GM18502 (cell line): ENCODE data around the gene SHROOM2.
"Not testable (repeated sequence)": the region's sequence is repeated elsewhere in the genome, so short reads cannot be mapped to it uniquely, and the experiment has no call there.

Experiments
- ATAC-seq: cut with Tn5 transposase; IDR thresholded peaks from one replicate; pipeline ENCODE4 v1.9.1; 2021; ENCODE audit warnings: mild to moderate bottlenecking; ENCODE audit not compliant: unreplicated experiment, poor library complexity

The SHROOM2 gene, protein sequence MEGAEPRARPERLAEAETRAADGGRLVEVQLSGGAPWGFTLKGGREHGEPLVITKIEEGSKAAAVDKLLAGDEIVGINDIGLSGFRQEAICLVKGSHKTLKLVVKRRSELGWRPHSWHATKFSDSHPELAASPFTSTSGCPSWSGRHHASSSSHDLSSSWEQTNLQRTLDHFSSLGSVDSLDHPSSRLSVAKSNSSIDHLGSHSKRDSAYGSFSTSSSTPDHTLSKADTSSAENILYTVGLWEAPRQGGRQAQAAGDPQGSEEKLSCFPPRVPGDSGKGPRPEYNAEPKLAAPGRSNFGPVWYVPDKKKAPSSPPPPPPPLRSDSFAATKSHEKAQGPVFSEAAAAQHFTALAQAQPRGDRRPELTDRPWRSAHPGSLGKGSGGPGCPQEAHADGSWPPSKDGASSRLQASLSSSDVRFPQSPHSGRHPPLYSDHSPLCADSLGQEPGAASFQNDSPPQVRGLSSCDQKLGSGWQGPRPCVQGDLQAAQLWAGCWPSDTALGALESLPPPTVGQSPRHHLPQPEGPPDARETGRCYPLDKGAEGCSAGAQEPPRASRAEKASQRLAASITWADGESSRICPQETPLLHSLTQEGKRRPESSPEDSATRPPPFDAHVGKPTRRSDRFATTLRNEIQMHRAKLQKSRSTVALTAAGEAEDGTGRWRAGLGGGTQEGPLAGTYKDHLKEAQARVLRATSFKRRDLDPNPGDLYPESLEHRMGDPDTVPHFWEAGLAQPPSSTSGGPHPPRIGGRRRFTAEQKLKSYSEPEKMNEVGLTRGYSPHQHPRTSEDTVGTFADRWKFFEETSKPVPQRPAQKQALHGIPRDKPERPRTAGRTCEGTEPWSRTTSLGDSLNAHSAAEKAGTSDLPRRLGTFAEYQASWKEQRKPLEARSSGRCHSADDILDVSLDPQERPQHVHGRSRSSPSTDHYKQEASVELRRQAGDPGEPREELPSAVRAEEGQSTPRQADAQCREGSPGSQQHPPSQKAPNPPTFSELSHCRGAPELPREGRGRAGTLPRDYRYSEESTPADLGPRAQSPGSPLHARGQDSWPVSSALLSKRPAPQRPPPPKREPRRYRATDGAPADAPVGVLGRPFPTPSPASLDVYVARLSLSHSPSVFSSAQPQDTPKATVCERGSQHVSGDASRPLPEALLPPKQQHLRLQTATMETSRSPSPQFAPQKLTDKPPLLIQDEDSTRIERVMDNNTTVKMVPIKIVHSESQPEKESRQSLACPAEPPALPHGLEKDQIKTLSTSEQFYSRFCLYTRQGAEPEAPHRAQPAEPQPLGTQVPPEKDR (N-terminal part only)

DNA sequence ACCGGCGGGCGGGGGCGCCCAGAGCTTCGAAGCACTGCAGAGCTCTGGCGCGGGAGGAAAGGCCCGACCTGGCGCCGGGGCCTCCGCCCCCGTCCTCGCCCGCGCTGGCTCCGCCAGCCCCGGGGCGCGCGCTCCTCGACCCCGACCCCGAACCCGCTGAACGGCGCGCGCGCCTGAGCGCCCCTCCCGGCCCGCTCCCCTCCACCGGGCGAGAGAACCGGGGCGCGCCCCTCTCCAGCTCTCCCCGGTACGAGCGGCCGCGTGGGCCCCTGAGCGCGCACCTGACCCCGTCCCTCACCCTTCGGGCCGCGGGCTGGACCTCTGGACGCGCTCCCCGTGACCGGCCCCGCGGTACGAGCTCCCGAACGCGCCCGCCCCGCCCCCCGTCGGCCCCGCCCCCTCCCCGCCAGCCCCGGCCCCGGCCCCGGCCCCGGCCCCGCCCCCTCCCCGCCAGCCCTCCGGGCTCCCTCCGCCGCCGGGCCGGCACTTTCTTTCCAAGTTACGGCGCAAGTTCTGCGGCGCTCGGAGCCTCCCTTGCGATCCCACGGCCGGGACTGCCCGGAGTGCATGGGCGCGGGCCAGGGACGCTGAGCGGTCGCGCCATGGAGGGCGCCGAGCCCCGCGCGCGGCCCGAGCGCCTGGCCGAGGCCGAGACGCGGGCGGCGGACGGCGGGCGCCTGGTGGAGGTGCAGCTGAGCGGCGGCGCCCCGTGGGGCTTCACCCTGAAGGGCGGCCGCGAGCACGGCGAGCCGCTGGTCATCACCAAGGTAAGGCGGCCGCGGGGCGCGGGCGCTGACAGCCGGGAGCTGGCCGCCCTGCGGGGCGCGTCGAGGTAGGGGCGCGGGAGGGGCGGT, at the start of gene SHROOM2:
TSS of gene SHROOM2 (plus strand) at position 486 of the 854 bp plus-strand sequence. CDS start at position 603, 117 bp downstream.
- ATAC-seq, result no peak

DNA sequence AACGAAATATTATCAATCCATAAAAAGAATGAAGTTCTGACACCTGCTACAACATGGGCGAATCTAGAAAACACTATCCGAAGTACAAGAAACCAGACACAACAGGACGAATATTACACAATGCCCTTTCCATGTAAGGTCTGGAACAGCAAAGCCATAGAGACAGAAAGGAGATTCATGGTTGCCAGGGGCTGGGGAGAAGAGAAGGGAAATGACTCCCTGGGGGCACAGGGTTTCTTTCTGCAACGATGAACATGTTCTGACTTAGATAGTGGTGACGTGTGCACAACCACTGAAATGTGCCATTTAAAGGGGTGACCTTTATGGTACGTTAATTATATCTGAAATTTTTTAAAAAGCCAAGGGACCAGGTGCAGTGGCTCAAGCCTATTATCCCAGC, 48.9 kb upstream of the SHROOM2 start:
- ATAC-seq, result no peak

DNA sequence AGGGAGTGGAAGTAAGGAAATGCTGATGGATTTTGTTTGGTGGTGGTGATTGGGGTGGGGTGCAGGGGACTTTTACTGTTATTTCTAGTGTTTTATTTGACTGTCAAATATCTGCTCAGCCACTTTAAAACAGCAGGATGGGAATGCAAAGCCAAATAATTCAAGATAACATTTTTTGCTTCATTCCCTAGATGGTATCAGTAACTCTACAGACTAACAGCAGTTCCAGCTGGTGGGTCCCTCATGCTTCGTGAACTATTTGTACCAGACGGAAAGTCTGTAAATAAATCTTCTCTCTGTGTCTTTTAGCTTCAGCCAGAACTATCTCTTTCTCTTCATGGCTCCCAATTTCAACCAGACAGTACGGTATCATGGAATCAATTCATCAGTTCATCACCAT, 48.1 kb upstream of the SHROOM2 start:
- ATAC-seq, result no peak

DNA sequence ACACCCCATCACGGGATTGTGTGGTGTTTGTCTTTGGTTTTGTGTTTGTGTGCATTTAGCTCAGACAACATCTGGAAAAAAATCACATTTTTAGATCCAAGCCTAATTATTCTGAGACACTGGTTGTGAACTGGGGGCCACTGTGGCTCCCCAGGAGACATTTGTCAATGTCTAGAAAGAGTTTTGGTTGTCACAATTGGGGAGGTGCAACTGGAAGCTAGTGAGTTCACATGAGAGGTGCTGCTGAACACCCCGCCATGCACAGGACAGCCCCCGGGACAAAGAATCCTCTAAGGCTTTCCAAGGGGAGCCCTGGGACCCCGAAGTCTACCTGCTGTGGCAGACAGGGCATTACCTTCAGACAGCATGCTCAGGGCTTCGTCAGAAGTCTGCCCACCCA, 47.1 kb upstream of the SHROOM2 start:
- no peak for ATAC-seq

GRCh38 chrX:9745417-9746115, 40.7 kb upstream of the SHROOM2 start:
- no peak for ATAC-seq

DNA sequence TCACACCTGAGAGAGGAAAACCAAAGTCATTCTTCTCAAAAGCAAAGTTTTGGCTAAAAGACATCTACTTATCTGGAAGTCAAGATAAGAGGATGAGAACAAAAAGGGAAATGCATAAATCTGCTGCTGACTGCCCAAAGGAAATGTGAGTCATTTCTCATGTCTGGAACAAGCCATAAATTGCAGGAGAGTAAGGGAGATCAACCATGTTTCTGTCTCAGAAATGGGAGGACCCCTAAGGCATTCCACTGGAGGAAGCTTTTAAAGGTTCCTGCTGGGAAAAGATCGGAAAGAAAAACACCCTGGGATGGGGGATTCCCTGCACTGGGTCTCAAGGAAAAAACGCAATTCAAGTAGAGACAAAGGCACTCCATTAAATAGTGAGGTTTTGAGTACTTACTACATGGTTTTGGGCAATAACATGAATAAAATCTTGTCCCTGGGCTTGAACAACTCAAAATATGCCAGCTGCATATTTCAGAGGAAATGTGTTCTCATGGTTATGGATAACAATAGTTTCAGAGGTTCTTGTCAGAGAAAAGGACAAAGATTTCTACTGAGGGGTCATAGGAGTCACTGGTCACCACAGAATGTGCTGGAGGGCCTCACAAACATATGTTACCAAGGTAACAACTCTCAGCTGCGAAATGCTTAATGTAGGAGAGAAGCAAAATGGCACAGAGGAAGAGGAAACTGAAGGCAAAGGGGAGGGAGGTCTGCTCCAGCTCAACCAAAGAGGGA, 39.9 kb upstream of the SHROOM2 start:
- no peak for ATAC-seq

DNA sequence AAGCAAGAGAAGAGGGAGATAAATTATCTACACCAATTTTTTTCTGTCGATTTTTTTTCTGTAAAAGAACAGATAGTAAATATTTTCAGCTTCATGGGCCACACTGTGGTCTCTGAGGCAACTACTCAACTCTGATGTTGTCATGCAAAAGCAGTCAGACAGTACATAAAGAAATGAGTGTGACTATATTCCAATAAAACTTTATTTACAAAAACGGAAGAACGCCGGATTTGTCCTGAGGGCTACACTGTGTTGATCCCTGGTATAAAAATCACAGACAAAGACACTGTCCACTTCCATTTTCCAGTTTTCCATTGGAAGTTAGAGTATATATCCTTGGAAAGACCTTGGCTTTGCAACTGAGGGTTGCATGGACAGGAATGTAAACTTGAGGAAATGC, 38.6 kb upstream of the SHROOM2 start:
- no peak for ATAC-seq

GRCh38 chrX:9749146-9749692, 37.0 kb upstream of the SHROOM2 start:
- ATAC-seq, result no peak

- no peak for ATAC-seq
Measured at GRCh38 chrX:9757366-9757765, 28.9 kb upstream of the SHROOM2 start.

- ATAC-seq, result no peak
Measured at GRCh38 chrX:9758021-9758638, 28.1 kb upstream of the SHROOM2 start.

GRCh38 chrX:9759337-9759736, 26.9 kb upstream of the SHROOM2 start:
- ATAC-seq, result no peak

DNA sequence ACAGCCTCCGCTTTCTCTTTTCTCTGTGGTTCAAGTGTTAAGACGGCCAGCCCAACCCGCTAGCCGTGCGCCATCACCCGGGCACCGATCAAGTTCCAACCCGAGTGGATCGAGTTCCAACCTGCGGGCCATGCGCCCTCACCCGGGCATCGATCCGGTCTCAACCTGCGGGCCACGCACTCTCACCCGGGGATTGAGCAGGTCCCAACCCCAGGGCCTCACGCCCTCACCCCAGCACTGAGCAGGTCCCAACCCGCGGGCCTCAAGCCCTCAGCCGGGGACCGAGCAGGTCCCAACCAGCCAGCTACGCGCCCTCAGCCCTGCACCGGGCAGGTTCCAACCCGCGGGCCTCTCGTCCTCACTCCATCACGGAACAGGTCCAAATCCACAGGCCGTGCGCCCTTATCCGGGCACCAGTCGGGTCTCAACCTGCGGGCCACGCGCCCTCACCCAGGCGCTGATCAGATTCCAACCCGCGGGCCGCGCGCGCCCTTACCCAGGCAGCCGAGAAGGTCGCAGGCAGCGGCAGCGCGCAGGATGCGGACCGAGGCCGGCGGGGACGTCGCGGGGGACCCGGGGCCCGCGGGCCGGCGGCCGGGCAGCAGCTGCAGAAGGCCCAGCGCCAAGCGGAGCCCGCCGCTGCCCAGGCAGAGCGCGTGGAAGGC, 21.0 kb upstream of the SHROOM2 start:
- ATAC-seq, result no peak

DNA sequence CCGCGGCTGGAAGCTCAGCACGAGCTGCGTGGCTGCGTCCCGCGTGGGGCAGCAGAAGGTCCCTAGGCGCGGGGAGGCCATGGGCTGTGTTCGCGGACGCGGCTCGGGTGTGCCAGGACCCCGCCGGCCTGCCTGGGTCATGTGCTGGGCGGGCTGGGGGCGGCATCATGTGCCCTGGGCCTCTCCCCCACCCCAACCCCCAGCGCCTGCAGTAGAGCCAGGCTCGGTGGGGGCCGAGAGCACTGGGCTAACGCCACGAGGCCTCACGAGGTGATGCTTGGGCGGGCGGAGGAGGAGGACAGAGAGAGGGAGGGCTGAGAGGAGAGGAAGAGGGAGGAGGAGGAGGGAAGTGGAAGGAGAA, 20.5 kb upstream of the SHROOM2 start, which contains the start of gene GPR143:
TSS of gene GPR143 (minus strand) at position 111 of the 361 bp plus-strand sequence. CDS start at position 81, 30 bp downstream.
- ATAC-seq, result no peak

DNA sequence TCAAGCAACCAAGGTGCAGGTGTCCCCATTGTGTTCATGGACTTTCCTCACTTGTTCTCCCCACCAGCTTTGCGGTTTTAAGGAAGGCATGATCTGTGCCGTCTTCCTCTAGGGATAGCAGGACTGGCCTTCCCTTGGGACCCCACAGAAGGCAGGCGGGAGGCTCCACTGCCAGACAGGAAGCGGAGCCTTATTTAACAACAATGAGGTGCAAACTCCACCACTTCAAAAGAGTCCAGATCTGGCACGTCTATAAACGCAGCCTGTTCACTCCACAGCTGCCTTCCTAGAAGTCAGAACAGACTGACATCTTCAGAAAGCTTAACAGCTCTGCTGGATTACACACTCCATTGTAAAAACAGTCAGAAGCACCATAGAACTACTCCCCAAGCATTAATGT, 18.9 kb upstream of the SHROOM2 start:
- ATAC-seq, result no peak

GRCh38 chrX:9768321-9768839, 17.8 kb upstream of the SHROOM2 start:
- ATAC-seq, result not testable (repeated sequence)

GRCh38 chrX:9770319-9770718, 15.9 kb upstream of the SHROOM2 start:
- no peak for ATAC-seq

DNA sequence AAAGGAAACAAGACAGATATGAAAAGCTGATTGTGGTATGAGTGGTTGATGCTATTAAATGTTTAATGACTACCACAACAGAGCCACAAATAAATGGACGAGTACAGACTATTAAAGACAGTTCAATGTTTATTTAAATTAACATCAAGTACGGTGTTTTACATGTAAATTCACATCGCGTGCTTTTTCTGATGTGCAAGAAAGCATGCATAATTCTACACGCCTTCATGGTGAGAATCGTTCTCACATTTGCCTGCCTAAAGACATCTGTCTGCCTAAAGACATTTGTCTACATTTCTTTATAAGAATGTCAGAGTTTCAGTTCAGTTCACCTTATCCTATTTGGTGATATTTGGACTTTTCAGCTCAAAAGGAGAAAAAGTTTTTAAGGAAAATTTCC, 13.3 kb upstream of the SHROOM2 start:
- ATAC-seq, result no peak
